ENCODE measurements around the gene AVPR1B. TPM values are rescaled to one million over a fixed set of nuclear protein-coding genes. Genes with fewer than 3 reads are reported as not detected.

The AVPR1B gene
- polyA plus RNA-seq, 1 experiment = not detected

- DNase-seq (ENCODE audit: low read depth, low spot score) = no peak
- Histone ChIP-seq H3K27me3 (ENCODE audit: control insufficient read depth, insufficient read depth, low read length) (peaks cover 43% of the 10 kb centered on the region), H3K27ac (ENCODE audit: low read depth, low read length) (no peak overlapping the region), H3K9me3 (ENCODE audit: control insufficient read depth, insufficient read depth, low read length) (no peaks in the 10 kb centered on the region), H3K4me3 (ENCODE audit: low read depth, low read length) (no peak overlapping the region)
- POLR2A ChIA-PET = interaction anchor here (0.7 kb wide), 2 partner anchors 438 to 892 kb away, joined by 4 to 5 read pairs; no protein-coding TSS in a partner anchor
- TF ChIP-seq CTCF (IDR thresholded peaks at IDR 0.05; ENCODE audit: low read depth, low read length) = no peak
- CTCF ChIA-PET = no interaction called here
Measured at GRCh38 chr1:206131037-206131436, 13.8 kb upstream of the AVPR1B start.

GRCh38 chr1:206128196-206128595 is 11.0 kb upstream of the AVPR1B start:
- Histone ChIP-seq H3K9me3 (ENCODE audit: control insufficient read depth, insufficient read depth, low read length) (no peaks in the 10 kb centered on the region; the same call in 1 of the 2 replicates), H3K27me3 (ENCODE audit: control insufficient read depth, insufficient read depth, low read length) (peaks cover 41% of the 10 kb centered on the region), H3K27ac (ENCODE audit: low read depth, low read length) (no peak overlapping the region), H3K4me3 (ENCODE audit: low read depth, low read length) (no peak overlapping the region)
- POLR2A ChIA-PET = no interaction called here
- no peak for TF ChIP-seq CTCF (IDR thresholded peaks at IDR 0.05; ENCODE audit: low read depth, low read length)
- no peak for DNase-seq (ENCODE audit: low read depth, low spot score)
- CTCF ChIA-PET = interaction anchor here (0.9 to 1.1 kb wide), 2 partner anchors 14 to 21 kb away, joined by 3 read pairs; no protein-coding TSS in a partner anchor

GRCh38 chr1:206127336-206127735 is 10.1 kb upstream of the AVPR1B start:
- ChIA-PET CTCF (interaction anchor here (1.1 kb wide), 1 partner anchor 21 kb away, joined by 3 read pairs; no protein-coding TSS in a partner anchor), POLR2A (no interaction called here)
- peaks cover 39% of the 10 kb centered on the region for H3K27me3 ChIP-seq (ENCODE audit: control insufficient read depth, insufficient read depth, low read length)
- no peak for DNase-seq (ENCODE audit: low read depth, low spot score)
- TF ChIP-seq CTCF (IDR thresholded peaks at IDR 0.05; ENCODE audit: low read depth, low read length) = no peak
- no peak overlapping the region for H3K4me3 ChIP-seq (ENCODE audit: low read depth, low read length)
- H3K9me3 ChIP-seq (ENCODE audit: control insufficient read depth, insufficient read depth, low read length) = no peaks in the 10 kb centered on the region; the same call in 1 of the 2 replicates
- H3K27ac ChIP-seq (ENCODE audit: low read depth, low read length) = no peak overlapping the region

- Histone ChIP-seq H3K27me3 (ENCODE audit: control insufficient read depth, insufficient read depth, low read length) (peaks cover 36% of the 10 kb centered on the region), H3K4me3 (ENCODE audit: low read depth, low read length) (no peak overlapping the region), H3K9me3 (ENCODE audit: control insufficient read depth, insufficient read depth, low read length) (no peaks in the 10 kb centered on the region; the same call in 1 of the 2 replicates), H3K27ac (ENCODE audit: low read depth, low read length) (no peak overlapping the region)
- DNase-seq (ENCODE audit: low read depth, low spot score) = no peak
- ChIA-PET CTCF (no interaction called here), POLR2A (no interaction called here)
- TF ChIP-seq CTCF (IDR thresholded peaks at IDR 0.05; ENCODE audit: low read depth, low read length) = no peak
Measured at GRCh38 chr1:206125346-206125745, 8.2 kb upstream of the AVPR1B start.

GRCh38 chr1:206122686-206123085 is 5.5 kb upstream of the AVPR1B start:
- TF ChIP-seq CTCF (IDR thresholded peaks at IDR 0.05; ENCODE audit: low read depth, low read length) = no peak
- CTCF ChIA-PET = interaction anchor here (1.7 kb wide), 1 partner anchor 17 kb away, joined by 5 read pairs; no protein-coding TSS in a partner anchor
- no peak for DNase-seq (ENCODE audit: low read depth, low spot score)
- H3K4me3 ChIP-seq (ENCODE audit: low read depth, low read length) = no peak overlapping the region
- H3K27ac ChIP-seq (ENCODE audit: low read depth, low read length) = no peak overlapping the region
- H3K27me3 ChIP-seq (ENCODE audit: control insufficient read depth, insufficient read depth, low read length) = peaks cover 28% of the 10 kb centered on the region
- H3K9me3 ChIP-seq (ENCODE audit: control insufficient read depth, insufficient read depth, low read length) = no peaks in the 10 kb centered on the region; the same call in 1 of the 2 replicates
- POLR2A ChIA-PET = no interaction called here
